GDM1 (cell line): ENCODE data around the gene STIM1.
"Not testable (repeated sequence)": the region's sequence is repeated elsewhere in the genome, so short reads cannot be mapped to it uniquely, and the experiment has no call there.

ENCODE experiments used
- DNase-seq: peaks from one replicate; lab custom pipeline; 2025; lab: John Stamatoyannopoulos, UW

Gene STIM1

DNA sequence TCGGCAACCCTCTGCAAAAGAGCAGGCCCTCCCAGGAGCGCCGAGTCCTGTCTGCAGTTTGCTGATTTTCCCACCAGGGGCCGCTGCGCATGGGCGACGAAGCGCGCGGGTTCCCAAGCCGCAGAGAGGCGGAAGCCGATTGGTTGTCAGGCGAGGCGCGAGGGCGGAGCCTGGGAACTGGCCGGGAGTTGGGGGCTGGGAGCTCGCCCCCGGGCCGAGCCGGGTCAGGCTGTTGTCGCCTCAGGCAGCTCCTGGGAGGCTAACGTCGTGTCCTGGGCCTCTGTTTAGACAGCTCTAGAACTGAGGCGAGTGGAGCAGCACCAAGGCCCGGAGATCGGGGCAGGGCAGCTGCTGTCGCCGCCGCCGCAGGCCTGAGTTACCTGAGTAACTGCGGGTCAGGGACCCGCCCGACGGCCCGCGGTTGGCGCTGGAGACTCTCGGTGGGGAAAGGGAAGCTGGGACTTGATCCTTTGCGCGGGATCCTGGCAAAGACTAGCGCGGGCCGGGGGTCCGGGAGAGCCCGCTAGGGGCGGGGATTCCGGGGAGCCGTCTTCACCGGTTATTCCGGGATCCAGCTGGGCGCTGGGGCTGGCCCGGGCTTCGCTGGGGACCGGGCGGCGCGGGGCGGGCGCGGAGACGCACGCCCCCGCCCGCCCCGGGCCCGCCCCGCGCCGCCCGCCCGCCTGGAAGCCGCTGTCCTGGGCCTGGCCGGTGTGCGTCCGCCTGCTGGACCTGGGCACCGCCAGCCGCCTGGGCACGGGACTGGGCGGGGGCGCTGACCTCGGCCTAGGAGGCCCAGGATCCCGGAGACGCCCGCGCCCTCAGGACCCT is at the start of gene STIM1:
Gene STIM1, plus strand, starts transcription at position 688 of the 831 bp plus-strand sequence. CDS start 607 bp downstream, outside the sequence.
- peak; percentile 93 for DNase-seq

DNA sequence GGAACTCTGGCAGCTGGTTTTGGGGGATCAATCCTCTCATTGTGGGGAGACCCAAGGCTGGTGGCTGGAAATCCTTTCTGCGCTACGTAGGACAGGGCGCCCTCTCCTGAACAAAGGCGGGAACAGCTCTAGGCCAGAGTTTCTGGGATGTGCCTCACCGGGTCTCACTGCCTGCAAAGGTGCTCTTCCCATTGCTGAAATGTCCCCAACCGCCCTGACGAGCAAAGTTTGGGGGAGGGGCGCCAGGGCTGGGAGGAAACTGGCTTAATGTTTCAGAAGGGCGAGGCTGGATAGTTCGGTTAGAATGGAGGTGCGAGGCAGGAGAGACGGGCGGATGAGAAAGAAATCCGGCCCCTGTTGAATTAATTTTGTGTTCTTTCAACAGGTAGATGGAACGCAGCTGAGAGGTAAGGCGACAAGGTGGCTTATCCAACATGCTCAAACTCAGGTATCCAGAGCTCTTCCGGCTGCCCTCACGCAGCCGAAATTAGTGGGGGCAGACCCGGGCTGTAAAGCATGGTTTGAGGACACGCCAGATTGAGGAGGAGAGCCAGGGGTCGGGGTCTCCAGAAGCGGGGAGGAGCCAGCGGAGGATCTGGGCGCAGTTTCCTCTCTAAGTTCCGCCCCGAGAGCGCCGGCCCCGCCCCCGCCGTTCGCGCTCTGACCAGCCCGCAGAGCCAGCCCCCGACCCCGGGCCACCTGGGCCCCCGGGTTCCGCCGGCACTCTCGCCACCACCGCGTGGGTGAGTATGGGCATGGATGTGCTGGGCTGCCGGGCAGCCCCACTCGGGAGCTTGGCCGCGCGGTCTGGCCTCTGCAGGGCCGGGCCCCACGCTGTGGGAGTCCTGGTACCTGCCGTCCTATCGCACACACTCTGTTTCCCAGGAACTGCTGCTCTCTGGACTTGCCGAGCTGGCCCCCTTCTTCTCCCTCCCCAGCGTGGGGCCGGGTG is 47.3 kb upstream of the STIM1 start, which contains the start of gene PGAP2:
Gene PGAP2, plus strand, starts transcription at position 652 of the 952 bp plus-strand sequence. CDS start 2,700 bp downstream, outside the sequence.
- DNase-seq, result peak; percentile 28

DNA sequence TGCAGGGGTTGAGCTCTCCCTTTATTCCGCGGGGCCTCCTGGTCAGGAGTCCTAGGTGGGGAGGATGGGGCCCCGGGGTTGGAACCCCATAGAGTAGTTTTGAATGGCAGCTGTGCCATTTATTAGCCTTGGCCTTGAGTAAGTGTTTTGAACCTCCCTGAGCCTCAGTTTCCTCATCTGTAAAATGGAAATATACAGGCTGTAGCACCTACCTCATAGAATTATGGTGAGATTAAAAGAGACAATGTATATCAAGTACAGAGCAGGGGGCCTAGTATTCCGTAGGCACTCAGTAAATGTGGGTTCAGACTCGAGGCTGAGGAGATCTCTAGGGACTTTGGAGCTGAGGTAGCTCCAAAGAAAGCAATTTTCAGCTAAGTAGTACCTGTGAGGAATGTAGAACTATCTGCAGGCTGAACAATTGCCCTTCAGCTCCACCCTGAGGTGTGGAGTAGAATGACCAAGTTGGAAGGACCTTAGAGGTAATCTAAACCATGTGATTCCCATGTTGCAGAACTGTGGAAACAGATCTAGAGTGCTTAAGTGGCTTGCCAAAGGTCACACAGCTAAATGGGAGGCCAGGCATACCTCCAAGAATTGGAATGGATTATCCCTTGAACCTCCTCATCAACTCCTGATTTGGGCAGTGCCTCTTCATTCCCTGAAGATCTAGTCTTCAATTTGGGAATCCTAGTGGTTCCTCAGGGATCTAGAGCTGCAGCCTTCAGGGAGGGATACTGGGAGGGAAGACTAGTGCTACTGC is 46.4 kb upstream of the STIM1 start:
- peak; percentile 51 for DNase-seq

- no peak for DNase-seq
Measured at GRCh38 chr11:3809624-3809928, 45.9 kb upstream of the STIM1 start.

- DNase-seq, result no peak
Measured at GRCh38 chr11:3810446-3810845, 45.0 kb upstream of the STIM1 start.

DNA sequence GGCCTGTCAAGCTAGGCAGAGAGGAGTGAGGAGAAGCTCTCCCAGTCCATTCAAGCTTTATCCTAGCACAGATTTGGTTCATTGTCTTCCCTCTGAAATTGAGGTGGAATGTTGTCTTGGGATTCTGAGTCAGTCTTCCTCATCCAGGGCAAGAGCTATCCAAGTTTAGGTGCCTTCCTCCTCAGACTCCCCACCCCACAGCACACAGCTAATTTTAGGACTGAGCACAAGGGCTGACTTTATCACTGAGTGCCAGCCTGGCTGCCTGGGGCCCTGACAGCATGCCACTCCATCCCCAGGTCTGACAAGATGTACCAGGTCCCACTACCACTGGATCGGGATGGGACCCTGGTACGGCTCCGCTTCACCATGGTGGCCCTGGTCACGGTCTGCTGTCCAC is 44.5 kb upstream of the STIM1 start:
- DNase-seq, result no peak

DNA sequence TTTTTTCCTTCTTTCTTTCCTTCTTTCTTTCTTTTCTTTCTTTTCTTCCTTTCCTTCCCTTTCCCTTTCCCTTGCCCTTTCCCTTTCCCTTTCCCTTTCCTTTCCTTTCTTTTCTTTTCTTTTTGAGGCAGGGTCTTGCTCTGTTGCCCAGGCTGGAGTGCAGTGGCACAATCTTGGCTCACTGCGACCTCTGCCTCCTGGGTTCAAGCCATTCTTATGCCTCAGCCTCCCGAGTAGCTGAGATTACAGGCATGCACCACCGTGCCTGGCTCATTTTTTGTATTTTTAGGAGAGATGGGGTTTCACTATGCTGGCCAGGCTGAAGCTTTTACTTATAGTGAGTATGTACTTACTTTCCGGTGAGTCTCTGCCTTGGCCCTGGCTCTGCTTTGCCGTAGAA is 40.6 kb upstream of the STIM1 start:
- not testable (repeated sequence) for DNase-seq

DNA sequence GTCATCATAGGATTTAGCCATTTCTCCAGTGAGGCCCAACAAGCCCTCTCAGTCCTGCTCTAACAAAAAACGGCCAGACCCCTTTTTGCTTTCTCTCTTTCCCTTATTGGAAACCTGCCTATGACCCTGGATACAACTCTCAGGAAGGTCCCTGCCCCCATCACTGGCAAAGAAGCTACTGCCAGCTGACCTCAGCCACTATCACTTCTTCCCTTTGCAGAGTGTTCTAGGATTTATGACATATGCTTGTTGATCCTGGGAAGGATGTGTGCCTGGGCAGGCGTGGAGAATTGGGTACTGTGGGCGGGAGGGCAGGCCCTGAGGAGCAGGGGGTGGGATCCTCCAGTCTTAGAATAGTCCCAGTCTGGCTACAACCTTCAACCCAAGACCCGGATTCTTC is 39.6 kb upstream of the STIM1 start:
- DNase-seq, result no peak

GRCh38 chr11:3816673-3817072 is 38.8 kb upstream of the STIM1 start:
- no peak for DNase-seq

DNA sequence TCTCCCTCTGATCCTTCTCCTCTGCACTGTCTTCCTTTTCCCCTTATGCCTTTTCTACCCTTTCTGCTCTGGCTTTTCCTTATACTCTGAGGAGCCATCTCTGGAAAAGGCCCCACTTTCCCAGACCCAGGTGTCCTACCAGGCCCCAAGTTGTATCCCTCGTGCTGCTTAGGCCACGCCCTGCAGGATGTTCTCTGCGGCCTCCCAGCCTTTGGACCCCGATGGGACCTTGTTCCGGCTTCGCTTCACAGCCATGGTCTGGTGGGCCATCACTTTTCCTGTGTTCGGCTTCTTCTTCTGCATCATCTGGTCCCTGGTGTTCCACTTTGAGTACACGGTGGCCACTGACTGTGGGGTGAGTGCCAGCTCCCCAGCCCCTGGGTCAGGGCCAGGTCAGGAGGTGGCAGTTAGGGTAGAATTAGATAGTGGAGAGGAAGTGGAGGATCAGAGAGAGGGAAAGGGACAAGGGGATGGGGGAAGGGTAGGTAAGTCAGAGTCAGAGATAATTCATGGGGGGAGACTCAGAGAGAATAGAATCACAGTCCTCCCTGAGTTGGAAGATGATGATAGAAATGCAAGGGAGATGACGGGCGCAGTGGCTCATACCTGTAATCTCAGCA is 38.2 kb upstream of the STIM1 start:
- DNase-seq, result no peak

DNA sequence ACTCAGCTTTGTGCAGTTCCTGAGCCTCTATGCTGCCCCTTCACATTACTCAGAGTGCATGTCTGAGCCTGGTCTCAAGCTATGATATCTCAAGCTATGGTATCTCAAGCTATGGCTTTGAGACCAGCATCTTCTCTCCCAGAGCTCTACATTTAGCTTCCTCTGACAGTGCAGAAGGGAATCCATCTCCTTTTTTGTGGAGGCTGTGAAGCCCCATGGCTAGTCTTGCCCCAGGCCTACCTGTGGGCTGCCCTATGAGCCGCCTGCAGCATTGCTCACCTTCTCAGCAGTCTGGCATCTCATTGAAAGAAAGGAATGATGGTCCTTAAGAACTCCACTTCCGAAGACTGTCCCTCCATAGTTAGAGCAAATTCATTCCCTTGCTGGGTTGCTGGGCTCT is 34.5 kb upstream of the STIM1 start:
- DNase-seq, result no peak

DNA sequence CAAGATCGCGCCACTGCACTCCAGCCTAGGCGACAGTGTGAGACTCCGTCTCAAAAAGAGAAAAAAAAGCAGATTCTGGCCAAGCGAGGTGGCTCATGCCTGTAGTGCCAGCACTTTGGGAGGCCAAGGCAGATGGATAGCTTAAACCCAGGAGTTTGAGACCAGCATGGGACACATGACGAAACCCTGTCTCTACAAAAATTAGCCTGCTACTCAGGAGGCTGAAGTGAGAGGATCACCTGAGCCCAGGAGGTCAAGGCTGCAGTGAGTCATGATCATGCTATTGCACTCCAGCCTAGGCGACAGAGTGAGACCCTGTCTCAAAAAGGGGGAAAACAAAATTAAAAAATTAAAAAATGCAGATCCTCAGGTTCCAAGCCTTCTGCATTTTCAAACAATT is 33.2 kb upstream of the STIM1 start:
- no peak for DNase-seq

DNA sequence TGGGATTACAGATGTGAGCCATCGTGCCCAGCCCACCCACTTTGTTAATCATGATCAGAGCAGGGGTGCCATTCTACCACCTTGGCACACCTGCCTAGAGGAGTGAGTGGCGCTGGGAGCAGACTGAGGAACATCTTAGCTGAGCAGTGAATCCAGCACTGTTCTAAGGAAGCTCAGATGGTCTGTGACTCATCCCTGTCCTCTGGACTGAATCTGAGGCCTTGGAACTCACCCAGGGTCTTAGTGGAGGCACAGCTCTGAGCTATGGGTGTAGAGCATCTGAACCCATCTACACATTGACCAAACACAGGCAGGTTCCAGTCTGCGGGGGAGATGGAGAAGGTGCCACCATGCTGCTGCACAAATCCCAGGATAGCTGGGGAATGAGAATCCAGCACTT is 32.2 kb upstream of the STIM1 start:
- DNase-seq, result no peak

DNA sequence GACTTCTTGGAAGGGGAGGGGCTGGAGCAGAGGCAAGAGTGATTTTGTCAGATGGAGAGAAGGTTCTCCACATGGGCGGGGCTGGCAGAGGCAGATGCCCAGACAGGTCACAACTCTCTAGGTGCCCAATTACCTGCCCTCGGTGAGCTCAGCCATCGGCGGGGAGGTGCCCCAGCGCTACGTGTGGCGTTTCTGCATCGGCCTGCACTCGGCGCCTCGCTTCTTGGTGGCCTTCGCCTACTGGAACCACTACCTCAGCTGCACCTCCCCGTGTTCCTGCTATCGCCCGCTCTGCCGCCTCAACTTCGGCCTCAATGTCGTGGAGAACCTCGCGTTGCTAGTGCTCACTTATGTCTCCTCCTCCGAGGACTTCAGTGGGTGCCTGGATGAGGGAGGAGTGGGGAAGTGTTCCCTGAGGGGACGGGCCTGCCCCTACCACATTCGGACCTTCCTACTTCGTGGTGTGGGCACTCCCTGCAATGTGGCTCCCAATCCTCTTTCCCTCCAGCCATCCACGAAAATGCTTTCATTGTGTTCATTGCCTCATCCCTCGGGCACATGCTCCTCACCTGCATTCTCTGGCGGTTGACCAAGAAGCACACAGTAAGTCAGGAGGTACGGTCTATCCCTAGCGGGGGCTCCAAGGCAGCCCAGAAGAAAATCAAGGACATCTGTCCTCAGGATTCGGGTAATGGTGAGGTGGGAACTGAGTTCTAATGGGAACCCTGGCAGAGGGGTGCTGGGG is 31.5 kb upstream of the STIM1 start:
- no peak for DNase-seq

DNA sequence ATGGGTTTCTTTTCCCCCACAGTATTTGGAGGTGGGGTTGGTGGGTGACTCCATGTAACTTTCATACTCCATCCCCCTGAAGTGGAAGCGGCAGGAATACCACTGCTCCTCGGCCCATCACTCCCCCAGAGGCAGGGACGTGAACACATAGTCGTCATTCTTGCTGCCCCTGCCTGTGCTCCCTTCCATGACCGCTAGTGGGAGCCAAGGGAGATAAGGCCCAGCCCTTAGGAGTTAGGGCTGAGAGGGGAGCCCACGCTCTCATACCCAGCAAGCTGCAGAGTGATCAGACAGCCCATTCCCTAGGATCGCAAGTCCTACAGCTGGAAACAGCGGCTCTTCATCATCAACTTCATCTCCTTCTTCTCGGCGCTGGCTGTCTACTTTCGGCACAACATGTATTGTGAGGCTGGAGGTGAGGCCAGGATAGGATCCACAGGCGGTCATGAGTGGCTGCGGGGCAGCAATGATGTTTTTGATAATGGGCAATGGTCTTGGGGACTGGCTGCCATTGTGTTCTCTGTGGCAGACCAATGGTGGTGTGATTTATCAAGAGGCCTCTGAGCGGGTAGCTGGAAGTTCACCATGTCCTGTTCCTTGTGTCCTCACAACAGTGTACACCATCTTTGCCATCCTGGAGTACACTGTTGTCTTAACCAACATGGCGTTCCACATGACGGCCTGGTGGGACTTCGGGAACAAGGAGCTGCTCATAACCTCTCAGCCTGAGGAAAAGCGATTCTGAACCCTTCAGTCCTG is 30.6 kb upstream of the STIM1 start:
- DNase-seq, result peak; percentile 75

GRCh38 chr11:3825473-3826154 is 29.9 kb upstream of the STIM1 start:
- DNase-seq, result no peak

DNA sequence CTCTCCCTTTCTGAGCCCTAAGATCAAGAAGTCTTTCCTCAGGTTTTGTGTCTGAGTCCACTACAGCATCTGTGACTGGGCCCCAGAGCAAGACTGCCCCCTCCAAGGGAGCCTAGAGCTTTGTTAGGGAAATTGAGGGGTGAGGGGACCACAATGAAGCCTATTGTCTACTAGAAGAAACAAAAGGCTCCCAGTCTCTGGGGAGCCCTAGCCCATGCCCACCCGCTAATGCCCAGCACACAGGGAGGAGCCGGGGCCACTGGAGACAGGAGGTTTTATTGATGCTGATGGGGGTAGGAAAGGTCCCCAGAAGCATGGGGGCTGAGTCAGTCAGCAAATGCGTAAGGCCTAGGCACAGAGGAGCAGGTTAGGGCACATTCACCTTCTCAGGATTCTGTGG is 28.7 kb upstream of the STIM1 start:
- no peak for DNase-seq

DNA sequence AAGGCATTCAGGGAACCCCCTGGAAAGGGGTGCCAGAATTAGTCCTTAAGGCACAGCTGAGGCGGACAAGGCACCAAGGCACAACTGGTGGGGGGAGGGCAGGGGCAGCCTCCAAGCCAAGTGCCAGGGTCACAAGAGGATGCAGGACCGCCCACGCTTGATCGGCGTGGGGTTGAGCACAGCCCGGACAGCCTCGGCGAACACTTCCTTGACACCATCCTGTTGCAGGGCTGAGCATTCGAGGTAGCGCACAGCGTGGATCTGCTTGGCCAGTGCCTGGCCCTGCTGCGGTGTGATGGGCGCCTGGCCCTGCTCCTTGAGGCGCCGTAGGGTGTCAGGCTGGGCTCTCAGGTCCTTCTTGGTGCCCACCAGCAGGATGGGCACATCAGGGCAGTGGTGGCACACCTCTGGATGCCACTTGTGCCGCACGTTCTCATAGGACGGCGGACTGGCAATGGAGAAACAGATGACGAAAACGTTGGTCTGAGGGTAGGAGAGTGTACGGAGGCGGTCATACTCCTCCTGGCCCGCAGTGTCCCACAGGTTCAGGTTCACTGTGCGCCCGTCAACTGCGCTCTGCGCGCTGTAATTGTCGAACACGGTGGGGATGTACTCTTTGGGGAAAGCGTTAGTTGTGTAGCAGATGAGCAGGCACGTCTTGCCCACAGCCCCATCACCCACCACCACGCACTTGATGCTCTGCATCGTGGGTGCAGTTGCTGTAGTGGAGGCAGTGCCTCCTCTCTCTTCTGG is 27.9 kb upstream of the STIM1 start:
- no peak for DNase-seq

DNA sequence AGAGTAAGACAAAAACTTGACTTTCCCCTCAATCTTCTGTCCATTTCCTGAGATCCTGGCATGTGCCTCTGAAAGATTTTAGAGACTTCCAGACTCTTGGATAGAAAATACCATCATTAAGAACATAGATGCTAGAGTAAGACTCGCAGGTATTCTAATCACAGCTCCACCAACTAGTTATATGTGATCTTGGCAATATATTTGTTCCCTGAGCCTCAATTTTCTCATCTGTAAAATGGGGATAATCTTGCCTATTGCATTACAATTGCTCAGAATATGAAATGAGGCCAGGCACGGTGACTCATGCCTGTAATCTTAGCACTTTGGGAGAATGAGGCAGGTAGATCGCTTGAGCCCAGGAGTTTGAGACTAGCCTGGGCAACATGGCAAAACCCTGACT is 25.4 kb upstream of the STIM1 start:
- DNase-seq, result no peak
